GM12878 (cell line): ENCODE data around the gene DBN1. TPM values are rescaled to one million over a fixed set of nuclear protein-coding genes. Genes with fewer than 3 reads are reported as not detected.

Source experiments
- ELK1 ChIP-seq: IDR thresholded peaks from 2 replicates; pipeline ENCODE4 v1.6.1; 2012; ENCODE audit warnings: low read depth, low read length, improper control_type of control experiment
- EP300 ChIP-seq, 2 experiments: fragments of 150-350 bp in 1 of 2; IDR thresholded peaks; 2 replicates each; pipeline ENCODE4 v1.6.1; 2011 to 2012; ENCODE audit warnings: low read depth in 2 of 2, low read length in 2 of 2, borderline replicate concordance in 1 of 2, improper control_type of control experiment in 1 of 2, inconsistent platforms in 1 of 2; ENCODE audit not compliant: control insufficient read depth in 1 of 2
- EZH2 ChIP-seq: IDR thresholded peaks from 2 replicates; pipeline ENCODE4 v1.6.1; 2012; ENCODE audit warnings: low read depth, mild to moderate bottlenecking, control low read depth, inconsistent platforms, low read length, borderline replicate concordance; ENCODE audit not compliant: control insufficient read depth
- FOXM1 ChIP-seq: IDR thresholded peaks from 2 replicates; pipeline ENCODE4 v1.6.1; 2012; ENCODE audit warnings: low read depth, mild to moderate bottlenecking, inconsistent platforms, low read length, moderate library complexity
- JUND ChIP-seq: IDR thresholded peaks from 2 replicates; pipeline ENCODE4 v1.6.1; 2012; ENCODE audit warnings: low read depth, mild to moderate bottlenecking, low read length, improper control_type of control experiment, moderate library complexity
- MXI1 ChIP-seq: fragments of 150-350 bp; IDR thresholded peaks from 2 replicates; pipeline ENCODE4 v1.6.1; 2011; ENCODE audit warnings: low read depth, mild to moderate bottlenecking, inconsistent platforms, low read length, improper control_type of control experiment
- PAX5 ChIP-seq: IDR thresholded peaks from 2 replicates; pipeline ENCODE4 v1.6.1; 2011; ENCODE audit warnings: low read depth, low read length, borderline replicate concordance
- SMARCA5 ChIP-seq: fragments of 450-650 bp; IDR thresholded peaks from 2 replicates; pipeline ENCODE4 v1.6.1; 2017; ENCODE audit warnings: mild to moderate bottlenecking
- ZBTB40 ChIP-seq: fragments of 450-650 bp; IDR thresholded peaks from 2 replicates; pipeline ENCODE4 v1.6.1; 2016; ENCODE audit warnings: mild to moderate bottlenecking, moderate library complexity, borderline replicate concordance
- ZNF217 ChIP-seq: fragments of 450-650 bp; IDR thresholded peaks from 2 replicates; pipeline ENCODE4 v1.6.1; 2017; ENCODE audit warnings: antibody characterized with exemption, mild to moderate bottlenecking
- polyA plus RNA-seq, 11 experiments: library from polyadenylated mRNA; depleted of rRNA in 4 of 11; unstranded in 6 of 11; stranded (reverse) in 5 of 11; fragments of >200 nt; fragmentation: Nextera tagmentation in 4 of 11; fragmentation: Illumina TruSeq in 1 of 11; extraction: Ambion mirVana in 4 of 11; extraction: Trizol in 1 of 11; gene quantifications; 1 replicate in 1 of 11; 2 replicates in 10 of 11; pipeline versions ENCODE4 v1.2.1 to v1.2.3, GENCODE V29; 2011 to 2016; ENCODE audit warnings: inconsistent platforms in 2 of 11, missing spikeins in 2 of 11, low read depth in 1 of 11
- total RNA-seq, 4 experiments: library from RNA; depleted of rRNA in 3 of 4; stranded (reverse); fragments of >200 nt in 3 of 4; fragmentation: Illumina TruSeq in 1 of 4; extraction: Trizol in 1 of 4; gene quantifications; 2 replicates each; pipeline versions ENCODE4 v1.2.1 to v1.2.3, GENCODE V29; 2013 to 2021
- TF ChIP-seq, protein P1 (sequence below): IDR thresholded peaks from 2 replicates; pipeline ENCODE4 v1.6.1; 2011; ENCODE audit warnings: low read depth, low read length, improper control_type of control experiment, borderline replicate concordance

DBN1 gene
- total and polyA plus RNA-seq, 10 of the 15 experiments (the other 5 are each of a cell fraction or from before 2014, with no cell fraction given) = 0.18 to 81.0 (median 27.9) TPM

GRCh38 chr5:177432839-177433657 is 40.4 kb downstream of the DBN1 start (continued):
- TF ChIP-seq ZBTB40 (no peak), ZNF217 (no peak), PAX5 (no peak), MXI1 (no peak), EP300 (IDR thresholded peaks at IDR 0.05; ENCODE audit: borderline replicate concordance in 1 of 2, control insufficient read depth in 1 of 2, low read depth in 2 of 2, low read length in 2 of 2) (no peak), SMARCA5 (no peak), ELK1 (no peak), EZH2 (no peak), FOXM1 (no peak), JUND (no peak)
- TF ChIP-seq, protein P1, sequence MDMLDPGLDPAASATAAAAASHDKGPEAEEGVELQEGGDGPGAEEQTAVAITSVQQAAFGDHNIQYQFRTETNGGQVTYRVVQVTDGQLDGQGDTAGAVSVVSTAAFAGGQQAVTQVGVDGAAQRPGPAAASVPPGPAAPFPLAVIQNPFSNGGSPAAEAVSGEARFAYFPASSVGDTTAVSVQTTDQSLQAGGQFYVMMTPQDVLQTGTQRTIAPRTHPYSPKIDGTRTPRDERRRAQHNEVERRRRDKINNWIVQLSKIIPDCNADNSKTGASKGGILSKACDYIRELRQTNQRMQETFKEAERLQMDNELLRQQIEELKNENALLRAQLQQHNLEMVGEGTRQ = no peak
- TF ChIP-seq, all 136 proteins: peak for 0
